Fibroblast of villous mesenchyme (primary cell): ENCODE results near the gene INAVA. TPM values are rescaled to one million over a fixed set of nuclear protein-coding genes. Genes with fewer than 3 reads are reported as not detected.

Experiments used
- DNase-seq: peaks from one replicate; pipeline ENCODE4 v3.0.0-alpha.2; 2010; ENCODE audit warnings: low read depth
- H3K4me3 ChIP-seq: 2 replicates; pipeline ENCODE4 v1.5.1; 2011; ENCODE audit warnings: low read depth, mild to moderate bottlenecking, low read length
- CTCF ChIP-seq: IDR thresholded peaks from 2 replicates; pipeline ENCODE4 v1.5.1; 2012; ENCODE audit warnings: low read depth, mild to moderate bottlenecking, low read length; ENCODE audit not compliant: insufficient read depth
- total RNA-seq: library from RNA; depleted of rRNA; stranded (reverse); fragments of >200 nt; gene quantifications from 2 replicates; pipeline ENCODE4 v1.2.3, GENCODE V29; 2012

INAVA gene
- 0.32 TPM in 1 of 2 replicates, not detected in the other for total RNA-seq

- DNase-seq, result no peak
- no peak within 1 kb of the TSS for H3K4me3 ChIP-seq
- TF ChIP-seq CTCF, result no peak
These were observed at the start of gene INAVA for GRCh38 chr1:200894712-200895442. INAVA (plus strand) TSS chr1:200894900; CDS start chr1:200898401, 3,501 bp downstream.

GRCh38 chr1:200845360-200845759 is 49.3 kb upstream of the INAVA start:
- DNase-seq, result no peak
- TF ChIP-seq CTCF, result no peak
- H3K4me3 ChIP-seq, result no peak overlapping the region

- no peak for DNase-seq
- H3K4me3 ChIP-seq, result no peak overlapping the region
- no peak for TF ChIP-seq CTCF
These were observed 48.3 kb upstream of the INAVA start for GRCh38 chr1:200846398-200846797.

- no peak for DNase-seq
These were observed 45.3 kb upstream of the INAVA start for GRCh38 chr1:200849430-200849829.

GRCh38 chr1:200850554-200850953 is 44.1 kb upstream of the INAVA start:
- no peak for DNase-seq
- TF ChIP-seq CTCF, result no peak
- no peak overlapping the region for H3K4me3 ChIP-seq

More at GRCh38 chr1:200849430-200849829, 45.3 kb upstream of the INAVA start:
- no peak for TF ChIP-seq CTCF
- no peak overlapping the region for H3K4me3 ChIP-seq

GRCh38 chr1:200856716-200857357 is 37.9 kb upstream of the INAVA start:
- DNase-seq, result peak; percentile 84
- TF ChIP-seq CTCF, result no peak

More at GRCh38 chr1:200856716-200857357, 37.9 kb upstream of the INAVA start:
- no peak overlapping the region for H3K4me3 ChIP-seq
